ENCODE results near the gene TPK1.

The TPK1 gene

GRCh38 chr7:144407266-144407931 is 428.5 kb downstream of the TPK1 start:
- DNase-seq (ENCODE audit: low spot score), result no peak

DNA sequence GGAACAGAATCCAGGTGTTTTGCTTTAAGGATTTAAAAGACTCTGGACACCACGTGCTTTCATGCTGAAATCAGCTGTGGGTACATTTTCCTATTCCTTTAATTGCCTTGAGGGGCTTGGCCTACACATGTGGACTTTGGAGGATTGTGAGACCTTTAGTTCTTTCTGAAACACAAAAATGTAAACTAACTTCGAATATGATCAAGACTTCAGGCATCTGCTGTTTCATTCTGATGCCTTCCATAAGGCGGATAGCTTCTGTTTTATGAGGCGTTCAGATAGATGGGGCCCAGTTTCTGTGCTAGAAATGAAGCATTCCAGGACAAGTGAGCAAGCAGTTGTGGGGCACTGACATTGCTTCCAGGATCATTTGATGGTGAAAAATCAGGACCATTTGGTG is 430.9 kb downstream of the TPK1 start:
- DNase-seq (ENCODE audit: low spot score), result no peak

DNA sequence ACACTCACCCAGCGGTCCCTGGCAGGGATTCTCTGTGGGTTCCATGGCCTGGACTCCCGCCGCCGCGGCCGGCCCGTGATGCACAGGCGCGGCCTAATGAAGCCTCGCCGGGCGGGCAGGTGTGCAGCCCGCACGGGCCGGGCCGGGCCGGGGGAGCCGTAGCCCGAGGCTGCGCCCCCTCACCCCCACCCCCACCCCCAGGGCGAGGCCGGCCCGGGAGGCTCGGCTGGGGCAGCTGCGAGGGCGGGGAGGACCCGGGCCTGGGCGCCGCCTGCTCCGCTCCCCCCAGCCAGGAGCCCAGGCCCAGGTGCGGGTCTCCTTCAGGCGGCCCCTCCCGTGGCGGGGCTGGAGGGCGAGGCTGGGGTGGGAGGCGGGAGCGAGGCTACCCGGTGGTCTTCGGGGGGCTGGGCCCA is 432.2 kb downstream of the TPK1 start, which contains the start of gene NOBOX:
Gene NOBOX, minus strand, starts transcription at position 45 of the 413 bp plus-strand sequence.
- DNase-seq (ENCODE audit: low spot score), result no peak

- DNase-seq (ENCODE audit: low spot score), result no peak
These were observed 432.8 kb downstream of the TPK1 start for GRCh38 chr7:144403102-144403501.
